Vagina (tissue), 2 donors: ENCODE measurements around the gene SERPINF2.

Experiments used
- CTCF ChIP-seq, 3 experiments: fragments of 450-650 bp in 2 of 3; fragments of 200-600 bp in 1 of 3; sonication (generic) in 1 of 3; IDR thresholded peaks; one replicate each; pipeline ENCODE4 v1.5.1; 2017 to 2019; ENCODE audit warnings: antibody characterized with exemption in 3 of 3, mild to moderate bottlenecking in 2 of 3, moderate library complexity in 2 of 3
- POLR2A ChIP-seq, 2 donors: fragments of 450-650 bp; IDR thresholded peaks; one replicate each; pipeline ENCODE4 v1.6.1; 2017; ENCODE audit warnings: antibody characterized with exemption in 2 of 2, mild to moderate bottlenecking in 2 of 2, moderate library complexity in 2 of 2
- POLR2AphosphoS5 ChIP-seq, 2 donors: sonication (generic); formaldehyde crosslinking; IDR thresholded peaks; one replicate each; pipeline ENCODE4 v1.9.0; 2017; ENCODE audit warnings: antibody characterized with exemption in 2 of 2, mild to moderate bottlenecking in 2 of 2, low read depth in 1 of 2; ENCODE audit not compliant: insufficient read depth in 1 of 2

- TF ChIP-seq CTCF (IDR thresholded peaks at IDR 0.05) = no peak
- no peak for TF ChIP-seq POLR2A (IDR thresholded peaks at IDR 0.05)
- no peak for TF ChIP-seq POLR2AphosphoS5 (IDR thresholded peaks at IDR 0.05; ENCODE audit: insufficient read depth in 1 of 2, low read depth in 1 of 2)
These were observed 31.9 kb downstream of the SERPINF2 start for GRCh38 chr17:1774390-1775176.
